CD4-positive, alpha-beta T cell treated with Interleukin-2 at 100 ng/mL for 4 hours (primary cell): ENCODE measurements around the gene ERC2.

Source experiments
- DNase-seq: peaks from one replicate; pipeline ENCODE4 v3.0.0-alpha.2; 2020; ENCODE audit warnings: low spot score

Gene ERC2

DNA sequence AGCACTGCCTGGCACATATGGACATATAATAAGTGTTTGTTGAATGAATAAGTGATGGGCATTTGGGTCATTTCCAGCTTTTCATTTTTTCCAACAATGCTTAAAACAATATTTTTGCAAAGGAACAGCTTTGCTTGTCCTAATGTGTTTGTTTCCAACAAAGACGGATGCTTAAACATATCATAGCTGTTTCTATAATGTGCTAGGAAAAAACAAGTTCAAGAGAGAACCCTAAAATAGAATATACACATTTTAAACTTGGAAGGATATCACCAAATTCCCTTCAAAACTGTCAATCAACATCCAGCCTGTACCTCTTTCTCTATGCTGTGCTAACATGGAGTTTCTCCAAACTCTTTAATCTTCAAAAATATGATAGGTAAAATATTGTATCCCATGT lies 756.6 kb downstream of the ERC2 start:
- DNase-seq, result no peak

DNA sequence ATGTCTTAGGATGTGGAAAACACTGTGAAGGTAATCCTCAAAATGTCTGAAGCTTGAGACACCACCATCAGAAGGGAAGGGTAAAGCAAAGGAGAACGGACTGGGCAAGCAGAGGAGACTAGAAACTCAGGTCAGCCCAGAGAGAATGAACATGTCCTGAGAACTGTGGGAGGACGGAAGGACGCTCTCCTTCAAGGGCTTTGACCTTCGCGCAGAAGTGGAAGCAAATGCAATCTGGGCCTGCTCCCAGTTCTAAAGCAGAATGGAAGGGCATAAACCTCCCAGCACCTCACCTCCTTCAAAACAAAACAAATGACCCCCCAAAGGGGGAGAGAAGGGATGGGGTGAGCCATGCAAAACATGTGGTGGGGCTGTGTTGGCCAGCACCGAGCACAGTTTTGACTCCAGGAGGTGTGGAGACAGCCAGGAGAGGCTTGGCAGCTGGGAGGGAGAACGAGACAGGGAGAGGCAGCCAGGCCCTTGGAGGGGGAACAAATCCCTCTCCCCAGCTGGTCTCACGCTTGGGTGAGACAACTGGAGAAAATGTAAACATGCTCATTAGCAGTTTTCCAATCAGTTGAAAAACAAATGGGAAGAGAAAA lies 758.8 kb downstream of the ERC2 start:
- DNase-seq, result no peak

DNA sequence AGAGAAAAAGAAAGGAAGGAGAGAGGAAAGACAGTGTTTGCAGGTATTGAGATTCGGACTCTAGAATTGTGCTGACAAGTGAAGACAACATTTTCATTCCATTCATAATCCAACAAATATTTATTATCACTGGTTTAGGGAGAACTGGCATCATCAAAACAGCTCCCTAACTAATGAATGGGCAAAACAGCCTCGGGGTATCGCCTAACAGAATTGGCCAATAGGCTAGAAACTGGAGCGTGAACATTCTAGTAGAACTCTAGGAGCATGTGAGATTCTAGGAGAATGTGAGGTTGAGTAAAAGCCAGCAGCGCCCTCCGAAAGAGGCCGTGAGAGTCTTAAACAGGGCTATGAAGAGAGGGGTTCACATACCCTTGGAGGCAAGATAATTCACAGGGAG lies 759.3 kb downstream of the ERC2 start:
- DNase-seq, result no peak

DNA sequence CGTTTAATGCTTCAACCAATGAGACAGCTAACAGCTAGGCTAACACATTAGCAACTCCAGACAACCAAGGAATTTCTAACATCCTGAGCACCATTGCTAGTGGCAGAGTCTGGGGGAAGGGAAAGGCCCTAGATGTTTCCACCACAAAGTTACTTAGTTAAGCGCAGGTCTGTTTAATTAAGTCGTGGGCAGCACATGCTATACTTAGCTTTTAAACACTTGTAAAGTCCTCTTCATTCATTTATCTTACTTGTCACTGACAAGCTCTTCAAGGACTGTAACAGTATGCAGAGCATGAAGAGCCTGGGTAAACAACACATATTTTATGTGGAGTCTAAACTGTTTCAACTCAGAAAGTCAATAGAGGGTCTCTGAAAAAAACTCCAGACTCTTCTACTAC lies 760.0 kb downstream of the ERC2 start:
- no peak for DNase-seq

DNA sequence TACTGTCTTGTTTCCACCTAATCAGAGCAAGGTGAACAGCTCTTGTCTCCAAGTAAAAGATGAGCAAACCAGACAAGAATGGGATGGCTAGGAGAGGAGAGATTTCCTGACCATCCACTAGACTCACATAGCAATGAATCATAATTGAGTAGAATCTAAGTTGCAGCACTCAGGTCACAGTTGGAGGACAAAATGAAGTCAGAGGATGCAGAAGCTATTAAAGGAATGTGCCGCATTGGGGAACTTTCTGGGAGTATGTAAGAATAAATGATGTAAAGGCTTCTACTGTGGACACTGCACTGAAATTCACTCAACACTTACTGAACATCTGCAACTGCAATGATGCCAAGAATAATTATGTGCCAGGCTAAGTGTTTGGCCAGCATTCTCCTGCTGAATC lies 763.7 kb downstream of the ERC2 start:
- no peak for DNase-seq

DNA sequence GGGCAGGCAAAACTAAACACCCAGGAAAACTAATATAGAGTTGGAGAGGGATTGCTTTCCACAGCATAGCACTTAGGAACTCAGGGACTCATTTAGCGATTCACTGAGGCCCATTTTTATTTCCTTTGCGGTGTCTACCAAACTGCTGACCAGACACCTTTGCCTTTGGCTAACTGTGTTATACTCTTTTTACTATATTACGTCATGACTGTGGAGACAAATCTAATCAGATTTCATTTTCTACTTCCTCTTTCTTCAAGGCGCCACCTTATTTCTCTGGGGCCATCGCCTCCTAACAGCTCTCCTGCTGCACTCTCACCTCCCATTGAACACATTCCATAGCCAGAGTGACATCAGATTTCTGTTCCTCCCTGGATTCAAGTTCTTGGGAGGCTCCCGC lies 765.4 kb downstream of the ERC2 start:
- no peak for DNase-seq

DNA sequence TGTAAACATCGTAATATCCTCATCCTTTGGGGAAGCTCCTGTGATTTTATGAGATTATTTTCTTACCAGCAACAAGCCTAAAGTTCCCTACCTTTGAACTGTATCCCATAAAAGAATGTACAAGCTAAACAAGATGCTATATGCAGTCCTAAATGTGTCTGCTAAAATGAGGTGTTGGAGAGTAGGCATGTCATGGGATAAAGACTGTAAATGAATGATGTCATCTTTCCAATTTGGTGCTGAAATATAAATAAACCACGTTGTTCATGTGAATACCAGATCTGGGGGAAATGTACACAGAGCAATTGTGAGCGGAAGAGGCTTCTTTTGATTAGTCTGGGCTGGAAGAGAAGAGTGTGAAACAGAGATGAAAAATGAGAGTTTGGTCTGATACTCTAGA lies 766.3 kb downstream of the ERC2 start:
- DNase-seq, result no peak

DNA sequence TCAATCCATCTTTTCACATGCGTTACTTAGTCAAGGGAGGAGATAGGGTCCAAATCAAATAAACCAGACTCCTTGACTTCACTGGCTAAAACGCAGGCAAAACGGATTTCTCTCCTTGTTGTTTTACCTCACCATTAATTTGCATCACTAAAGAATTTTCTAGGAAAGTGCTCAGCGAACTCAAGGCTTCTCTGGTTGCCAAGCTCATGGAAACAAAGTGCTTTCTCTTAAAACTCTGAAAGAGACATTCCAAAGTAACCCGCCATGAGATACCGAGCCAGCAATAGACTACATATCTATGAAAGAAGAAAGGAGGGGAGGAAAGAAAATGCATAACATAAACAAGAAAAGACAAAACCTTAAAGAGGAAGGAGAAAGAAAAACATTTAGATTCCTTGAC lies 769.4 kb downstream of the ERC2 start:
- DNase-seq, result no peak

DNA sequence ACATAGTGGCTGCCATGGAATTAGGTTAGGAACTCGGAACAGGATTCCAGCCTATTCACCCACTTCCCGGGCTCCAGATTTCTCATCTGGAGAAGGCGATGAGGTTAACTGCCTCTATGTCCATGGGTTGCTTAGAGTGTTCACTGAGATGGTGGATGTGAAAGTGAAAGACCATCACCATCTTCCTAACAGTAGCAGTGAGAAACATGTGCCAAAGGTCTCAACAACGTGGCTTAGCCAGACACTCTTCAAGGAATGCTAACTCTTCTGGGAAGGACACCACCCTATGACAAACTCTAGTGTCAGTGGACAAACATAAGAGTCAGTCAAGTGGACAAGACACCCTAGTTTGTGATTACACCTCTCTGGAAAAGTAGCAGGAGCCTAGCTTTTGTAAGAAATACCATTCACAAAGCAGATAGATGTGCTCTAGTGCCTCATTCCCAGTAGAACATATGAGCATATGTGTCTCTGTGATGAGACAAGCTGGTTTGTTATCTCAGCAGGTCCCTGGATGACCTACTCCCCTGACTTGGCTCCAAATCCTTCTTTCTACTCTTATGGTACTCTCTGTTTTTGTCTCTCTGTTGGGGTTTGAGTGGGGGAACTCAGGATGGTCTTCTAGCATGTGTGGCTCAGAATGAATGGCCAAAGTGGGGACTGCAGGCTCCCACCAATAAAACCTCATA lies 770.9 kb downstream of the ERC2 start:
- DNase-seq, result no peak

DNA sequence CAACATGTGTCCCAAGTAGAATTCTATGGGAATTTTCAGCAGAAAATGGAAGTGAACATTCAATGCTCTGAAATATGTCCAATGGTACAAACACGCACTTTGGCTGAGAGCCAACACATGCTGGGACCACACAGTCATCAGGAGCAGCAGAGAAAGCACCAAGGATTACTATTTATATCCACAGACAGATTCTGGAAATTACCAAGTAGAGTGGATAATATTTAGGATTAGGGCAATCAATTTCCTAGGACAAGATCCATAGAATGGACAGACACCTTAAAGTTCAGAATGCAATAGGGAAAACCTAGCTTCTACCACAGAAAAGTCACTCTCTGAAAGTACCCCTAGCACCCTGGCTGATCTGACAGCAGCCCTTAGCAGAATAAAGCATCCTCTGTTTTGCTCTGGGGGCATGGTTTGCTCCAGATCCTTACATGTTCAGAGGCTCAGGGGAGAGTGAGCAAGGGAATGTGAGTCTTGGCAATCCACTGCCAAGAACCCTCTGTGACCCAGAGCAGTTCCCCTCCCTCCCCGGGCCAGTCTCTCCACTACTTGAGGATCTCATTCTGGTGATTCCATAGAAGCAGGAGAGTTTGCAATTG lies 775.2 kb downstream of the ERC2 start:
- DNase-seq, result no peak

DNA sequence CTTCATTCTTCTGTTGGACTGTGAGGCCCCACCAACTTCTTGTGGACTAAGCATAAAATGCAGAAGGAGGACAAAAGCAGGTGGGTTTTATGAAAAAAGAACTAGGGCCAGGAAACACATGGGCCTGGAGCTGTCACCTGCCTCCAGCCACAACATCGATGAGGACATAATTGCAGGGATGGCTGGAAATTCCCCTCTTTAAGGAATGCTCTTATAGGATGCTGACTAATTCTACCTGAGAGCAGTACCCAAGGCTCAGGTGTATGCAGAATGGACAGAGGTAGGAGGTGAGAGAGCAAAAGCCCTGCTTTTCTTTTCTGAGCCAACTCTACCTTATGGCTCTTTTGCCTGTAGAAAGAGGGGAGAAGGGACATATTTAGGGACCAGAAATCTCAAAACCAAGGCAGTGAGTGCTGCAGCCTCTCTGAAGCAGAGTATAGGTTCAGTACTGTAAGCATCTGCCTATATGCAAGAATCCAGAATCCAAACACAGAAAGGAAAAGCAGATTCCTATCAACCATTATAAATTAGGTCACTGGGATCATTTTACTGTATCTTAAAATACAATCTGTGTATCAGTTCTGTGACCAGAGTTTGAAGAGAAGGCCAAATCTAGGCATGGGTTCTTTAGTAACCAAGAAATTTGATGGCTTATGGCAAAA lies 775.8 kb downstream of the ERC2 start:
- no peak for DNase-seq

DNA sequence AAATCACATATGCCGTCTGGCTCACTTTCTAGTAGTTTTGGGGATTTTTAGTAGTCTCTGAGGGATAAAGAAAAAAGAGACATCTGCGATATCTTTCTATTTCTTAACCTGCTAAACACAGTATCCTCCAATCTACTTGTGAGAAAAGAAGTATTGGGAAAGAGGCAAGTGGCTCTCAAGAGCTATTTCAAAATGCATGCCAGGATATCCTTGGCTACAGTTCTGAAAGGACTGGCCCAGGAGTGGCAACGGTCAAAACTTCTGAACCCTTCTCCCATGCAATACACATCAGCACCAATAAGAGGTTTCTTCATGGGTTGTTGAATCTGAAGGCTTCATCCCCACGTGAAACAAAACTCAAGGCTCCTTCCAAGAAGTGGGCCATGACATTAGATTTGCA lies 777.1 kb downstream of the ERC2 start:
- DNase-seq, result no peak

DNA sequence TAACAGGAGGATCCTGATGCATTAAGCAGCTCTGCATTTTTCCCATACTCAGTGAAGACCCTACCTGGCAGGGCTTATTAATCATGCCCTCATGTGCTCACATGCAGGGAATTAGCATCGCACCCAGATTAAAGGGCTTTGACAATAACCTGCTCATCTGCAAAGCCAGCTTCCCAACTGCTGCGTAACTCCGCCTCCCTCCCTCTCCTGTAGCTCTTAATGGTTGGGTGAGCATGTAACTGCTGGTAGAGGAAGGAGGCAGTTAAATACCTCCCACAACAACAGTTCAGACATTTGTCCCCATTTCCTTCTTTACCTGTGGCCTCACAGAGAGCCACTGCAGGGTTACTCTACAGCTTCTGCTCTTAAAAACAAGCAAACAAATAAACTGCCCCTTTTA lies 777.5 kb downstream of the ERC2 start:
- no peak for DNase-seq

DNA sequence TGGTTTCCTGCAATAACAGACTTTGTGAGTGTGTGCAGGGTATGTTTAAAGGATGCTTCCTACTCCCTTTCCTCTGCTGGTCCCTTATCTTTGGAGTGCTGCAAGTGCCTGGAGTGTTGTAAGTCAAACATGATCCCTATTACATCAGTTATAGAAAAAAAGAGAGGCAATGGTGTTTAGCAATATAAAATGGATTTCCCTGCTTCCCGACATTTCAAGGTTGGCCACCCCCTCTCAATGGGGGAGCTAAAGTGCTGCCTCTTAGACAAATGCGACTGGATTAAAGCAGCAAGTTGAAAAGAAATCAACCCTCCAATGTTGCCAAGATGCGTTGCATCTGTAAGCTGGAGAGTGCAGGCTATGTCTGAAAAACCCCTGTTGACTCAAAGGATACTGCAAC lies 778.1 kb downstream of the ERC2 start:
- DNase-seq, result no peak

DNA sequence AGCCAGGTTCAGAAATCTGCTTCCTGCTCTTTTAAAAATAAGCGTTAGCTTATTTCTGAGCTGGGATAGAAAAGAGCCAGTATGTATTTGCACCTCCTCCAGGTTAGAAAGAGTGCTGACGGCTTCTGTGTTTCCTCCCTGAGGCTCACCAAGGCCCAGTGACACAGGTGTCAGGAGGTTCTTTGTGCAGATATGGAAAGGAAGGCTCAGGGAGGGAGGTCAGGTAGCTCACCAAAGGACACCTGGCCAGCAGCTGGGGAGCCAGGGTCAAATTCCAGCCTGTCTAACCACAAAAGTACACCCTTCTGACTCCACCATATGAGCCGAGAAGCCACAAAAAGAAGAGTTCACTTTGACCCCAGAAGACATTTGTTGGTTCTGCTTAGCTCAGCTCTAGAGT lies 780.1 kb downstream of the ERC2 start:
- DNase-seq, result no peak

DNA sequence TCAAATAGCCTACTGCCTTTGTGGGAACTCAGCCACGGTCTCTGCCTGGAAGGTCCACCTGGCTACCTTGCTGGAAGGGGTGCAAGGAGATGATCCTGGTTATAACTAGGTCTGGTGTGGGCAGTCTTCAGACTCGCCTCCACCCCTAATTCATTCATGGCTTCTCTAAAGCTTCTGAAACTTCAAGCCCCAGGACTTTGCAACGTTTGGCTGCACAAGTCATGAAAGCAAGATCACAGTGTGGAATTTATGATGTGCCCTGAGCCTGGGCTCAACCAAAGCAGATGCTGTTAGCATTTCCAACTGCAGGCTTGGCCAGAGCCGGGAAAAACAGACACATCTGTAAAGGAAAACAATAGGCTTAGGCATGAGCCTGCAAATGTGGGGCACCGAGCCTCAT lies 780.7 kb downstream of the ERC2 start:
- DNase-seq, result no peak

DNA sequence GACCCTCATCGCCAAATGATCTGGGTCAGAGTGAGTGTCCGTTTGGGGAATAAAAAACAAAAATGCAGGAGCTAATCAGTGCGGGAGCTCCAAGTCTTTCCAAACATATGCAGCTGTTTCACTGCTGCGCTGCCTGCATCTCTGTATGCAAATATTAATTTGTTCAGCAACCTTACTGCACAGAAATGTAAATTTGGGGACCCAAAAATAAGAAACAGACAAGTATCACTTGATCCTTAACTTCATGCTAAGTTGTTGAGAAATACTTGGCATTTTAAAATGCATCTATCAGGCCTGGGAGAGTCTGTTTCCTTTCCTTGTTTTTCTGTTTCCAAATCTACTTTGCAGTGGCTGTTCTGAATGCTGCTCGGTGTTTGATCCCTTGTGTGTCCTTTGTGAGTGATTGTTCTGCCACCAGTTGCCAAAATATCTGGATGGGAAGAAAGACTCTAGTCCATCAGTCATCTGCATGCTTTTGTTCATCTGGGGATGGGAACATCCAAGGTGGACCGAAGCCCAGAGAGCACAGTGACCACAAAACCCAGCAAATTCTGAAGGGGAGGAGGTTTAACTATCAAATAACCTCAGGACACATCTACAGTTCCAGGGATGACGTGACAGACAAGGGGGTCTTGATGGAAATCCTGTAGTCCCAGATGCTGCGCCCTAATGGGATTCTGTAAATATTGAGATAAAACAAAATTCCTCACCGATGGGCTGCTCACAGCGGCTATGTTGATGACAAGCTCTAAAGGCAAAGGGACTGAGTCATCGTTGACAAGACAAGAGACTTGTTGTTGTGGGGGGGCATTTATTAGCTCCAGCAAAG lies 781.6 kb downstream of the ERC2 start:
- no peak for DNase-seq

DNA sequence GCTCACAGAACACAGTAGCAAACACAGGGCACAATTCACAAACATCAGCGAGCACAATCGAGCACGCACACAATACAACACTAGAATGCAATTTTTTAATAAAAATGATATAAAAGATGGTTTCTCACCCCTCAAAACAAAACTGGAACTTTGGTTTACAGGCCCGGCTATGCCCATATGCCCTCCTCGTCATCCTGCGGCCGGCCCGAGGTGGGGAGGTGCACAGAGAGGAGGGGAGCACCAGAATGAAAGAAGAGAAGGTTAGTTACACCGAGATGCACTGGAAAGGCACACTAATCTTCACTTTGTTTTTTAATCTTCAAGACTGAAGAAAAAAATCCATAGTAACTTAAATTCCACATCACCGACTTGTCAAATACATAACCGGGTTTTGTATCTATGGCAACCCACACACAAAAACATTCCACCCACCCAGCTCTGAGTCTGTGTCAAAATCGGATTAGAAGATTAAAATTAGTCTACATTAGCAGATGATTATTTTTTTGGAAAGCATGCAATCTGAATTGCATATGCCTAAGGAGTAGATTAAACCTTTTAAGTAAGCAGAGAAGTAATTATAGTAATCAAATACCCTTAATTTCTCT lies 784.5 kb downstream of the ERC2 start:
- DNase-seq, result no peak

DNA sequence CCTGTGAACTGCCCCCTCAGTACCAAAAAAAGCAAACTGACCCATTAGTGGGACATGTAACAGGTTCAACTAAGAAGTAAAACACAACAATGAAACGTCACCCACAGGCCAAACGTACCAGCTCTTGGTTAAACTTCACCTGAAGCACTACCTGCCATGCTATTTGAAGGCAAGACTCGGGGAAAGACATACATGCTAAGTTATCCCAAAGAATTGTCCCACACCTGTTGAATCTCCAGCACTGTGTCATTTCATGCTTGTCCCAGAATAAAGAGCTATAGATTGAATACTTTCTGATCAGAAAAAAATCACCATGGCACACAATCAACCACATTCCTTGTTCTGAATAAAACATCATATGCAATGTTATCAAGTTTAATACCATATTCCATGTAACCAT lies 785.8 kb downstream of the ERC2 start:
- no peak for DNase-seq

DNA sequence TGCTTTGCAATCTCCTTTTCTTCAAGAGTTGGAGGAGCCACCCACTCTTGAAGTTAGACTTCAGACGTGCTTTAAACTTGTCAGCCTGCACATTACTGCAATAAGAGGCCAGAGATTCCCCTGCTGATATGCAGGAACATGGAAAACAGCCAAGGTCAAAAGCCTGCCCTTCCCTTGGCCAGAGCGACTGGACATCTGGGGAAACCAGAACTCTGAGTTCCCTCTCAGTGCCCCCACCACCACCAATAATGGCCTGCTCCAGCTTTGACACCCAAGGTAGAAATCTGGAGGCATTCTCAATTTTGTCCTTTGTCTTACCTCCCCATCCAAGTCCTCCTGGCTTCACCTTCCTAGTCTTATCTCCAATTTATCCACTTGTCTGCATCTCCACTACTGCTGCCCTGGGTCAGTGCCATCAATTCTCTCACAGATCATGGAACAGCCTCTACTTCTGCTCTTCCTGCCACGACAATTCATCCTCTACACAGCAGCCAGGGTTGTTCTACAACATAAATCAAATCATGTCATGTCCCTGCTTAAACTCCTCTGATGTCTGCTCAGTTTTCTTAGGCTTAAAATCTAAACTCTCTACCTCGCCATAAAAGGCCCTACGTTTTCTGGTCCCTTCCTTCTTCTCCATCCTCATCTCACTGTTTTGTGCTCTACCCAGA lies 789.6 kb downstream of the ERC2 start:
- DNase-seq, result no peak

DNA sequence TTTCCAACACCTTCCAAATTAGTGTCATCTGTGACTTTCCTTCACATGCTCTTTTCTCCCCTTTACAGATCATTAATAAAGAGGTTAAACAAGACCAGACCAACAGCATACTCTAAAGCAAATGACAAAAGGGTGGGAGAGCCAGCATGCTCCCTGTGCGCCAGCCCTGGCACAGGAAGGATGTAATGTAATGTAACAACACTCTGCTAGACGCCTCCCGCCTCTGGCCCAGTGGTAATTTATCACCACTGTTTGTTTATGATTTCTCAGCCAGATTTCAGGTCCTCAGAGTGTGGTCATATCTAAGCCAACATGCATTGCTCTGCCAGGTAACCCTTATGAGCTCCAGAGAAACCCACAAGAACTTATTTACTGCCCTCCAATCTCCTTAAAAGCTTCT lies 791.6 kb downstream of the ERC2 start:
- DNase-seq, result no peak

DNA sequence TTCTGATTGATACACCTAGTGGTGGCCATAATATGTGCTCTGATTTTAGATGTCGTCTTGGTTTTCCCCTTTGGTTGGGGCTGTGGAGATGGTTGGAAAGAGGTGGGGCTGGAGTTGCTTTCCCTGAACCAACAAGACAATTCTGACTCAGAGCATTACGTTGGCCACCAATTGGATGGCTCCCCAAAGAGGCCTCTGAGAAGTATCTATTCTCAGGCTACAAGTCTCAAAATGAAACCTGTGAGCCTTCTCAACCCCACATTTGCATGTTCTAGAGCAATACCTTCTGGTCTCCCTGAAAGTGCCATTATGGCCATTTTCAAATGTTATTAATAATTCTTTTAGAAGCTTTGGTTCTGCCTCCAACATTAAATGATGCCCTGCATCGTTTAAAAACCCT lies 792.8 kb downstream of the ERC2 start:
- DNase-seq, result no peak
